PC-9 (cell line): Measurements from ENCODE around the gene CD36.

Experiments used
- CTCF ChIP-seq: fragments of 200-600 bp; sonication (generic); conservative IDR thresholded peaks from 2 replicates; pipeline ENCODE4 v1.6.1; 2017; ENCODE audit warnings: mixed run types, antibody characterized with exemption, mild to moderate bottlenecking, moderate library complexity
- EZH2 ChIP-seq: fragments of 200-600 bp; sonication (generic); IDR thresholded peaks from 2 replicates; pipeline ENCODE4 v1.8.0; 2017; ENCODE audit warnings: antibody characterized with exemption, low read depth

DNA sequence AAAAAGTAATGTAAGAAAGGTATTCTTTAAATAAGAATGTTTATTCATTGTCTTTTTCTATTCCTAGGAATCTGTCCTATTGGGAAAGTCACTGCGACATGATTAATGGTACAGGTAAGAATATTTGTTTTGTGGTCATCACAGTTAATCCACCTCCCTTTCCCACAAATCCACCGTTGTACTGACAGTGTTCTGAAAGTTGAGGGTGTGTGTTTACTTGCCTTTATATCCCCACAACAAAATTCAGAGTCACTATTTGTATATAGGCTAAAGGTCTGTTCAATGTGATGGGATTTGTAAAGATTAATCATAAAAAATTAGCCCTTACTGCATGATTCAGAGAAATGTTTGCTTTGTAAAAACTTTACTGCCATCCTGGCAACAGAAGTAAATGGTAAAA lies 27.9 kb downstream of the CD36 start:
- TF ChIP-seq CTCF (no peak), EZH2 (no peak)
